Smooth muscle cell of the umbilical artery (primary cell): ENCODE data around the gene ARRDC4. TPM values are rescaled to one million over a fixed set of nuclear protein-coding genes. Genes with fewer than 3 reads are reported as not detected.

Experiments used
- total RNA-seq: library from RNA; depleted of rRNA; stranded (reverse); fragments of >200 nt; gene quantifications from 2 replicates; pipeline ENCODE4 v1.2.3, GENCODE V29; 2014

Gene ARRDC4
- 11.0 and 11.5 TPM in 2 replicates for total RNA-seq

DNA sequence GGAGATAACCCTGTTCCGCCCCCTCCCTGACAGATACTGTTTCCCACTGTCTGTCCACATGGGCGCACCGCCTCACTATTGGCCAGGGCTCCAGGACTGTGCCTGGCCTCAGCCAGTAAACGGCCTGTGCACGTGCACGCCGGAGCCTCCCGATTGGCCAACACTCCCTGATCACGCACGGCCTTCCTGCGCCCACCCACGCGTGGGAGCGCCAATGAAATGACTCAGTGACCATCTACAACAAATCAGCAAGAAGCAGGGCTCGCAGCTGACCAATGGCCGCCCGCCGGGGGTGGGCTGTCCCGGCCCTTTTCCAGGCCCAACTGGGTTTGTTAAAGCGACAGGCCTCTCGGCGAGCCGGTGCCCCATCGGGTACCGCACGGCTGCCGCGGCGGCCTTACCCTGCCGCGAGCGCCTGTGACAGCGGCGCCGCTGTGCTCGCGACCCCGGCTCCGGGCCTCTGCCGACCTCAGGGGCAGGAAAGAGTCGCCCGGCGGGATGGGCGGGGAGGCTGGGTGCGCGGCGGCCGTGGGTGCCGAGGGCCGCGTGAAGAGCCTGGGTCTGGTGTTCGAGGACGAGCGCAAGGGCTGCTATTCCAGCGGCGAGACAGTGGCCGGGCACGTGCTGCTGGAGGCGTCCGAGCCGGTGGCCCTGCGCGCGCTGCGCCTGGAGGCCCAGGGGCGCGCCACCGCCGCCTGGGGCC is at the start of gene ARRDC4:
ARRDC4 (plus strand) TSS at position 340 of the 703 bp plus-strand sequence; CDS start at position 499, 159 bp downstream.

